H9 (cell line): ENCODE measurements around the gene APOL2. TPM values are rescaled to one million over a fixed set of nuclear protein-coding genes. Genes with fewer than 3 reads are reported as not detected.
A peak's percentile ranks its signal among the peaks of the same experiment; 100 is the strongest.

ENCODE experiments used
- DNase-seq: peaks from one replicate; pipeline ENCODE4 v3.0.0-alpha.2; 2017
- H2AFZ ChIP-seq: one replicate; pipeline ENCODE4 v1.6.1; 2013; ENCODE audit warnings: mild to moderate bottlenecking, low read length, control low read depth, moderate library complexity
- H2AK5ac ChIP-seq: 2 replicates; pipeline ENCODE4 v1.6.1; 2013; ENCODE audit warnings: low read length, control low read depth, mixed read lengths; ENCODE audit not compliant: insufficient read length
- H2BK120ac ChIP-seq: one replicate; pipeline ENCODE4 v1.6.1; 2013; ENCODE audit warnings: low read depth, mild to moderate bottlenecking, low read length, control low read depth, inconsistent platforms; ENCODE audit not compliant: poor library complexity, severe bottlenecking
- H2BK12ac ChIP-seq: 2 replicates; pipeline ENCODE4 v1.6.1; 2013; ENCODE audit warnings: low read length, control low read depth, mixed read lengths, low read depth; ENCODE audit not compliant: insufficient read length
- H2BK15ac ChIP-seq: 2 replicates; pipeline ENCODE4 v1.6.1; 2013; ENCODE audit warnings: low read depth, low read length, control low read depth
- H2BK20ac ChIP-seq: one replicate; pipeline ENCODE4 v1.6.1; 2013; ENCODE audit warnings: low read depth, mild to moderate bottlenecking, low read length, control low read depth, inconsistent platforms; ENCODE audit not compliant: poor library complexity, severe bottlenecking
- H2BK5ac ChIP-seq: 2 replicates; pipeline ENCODE4 v1.6.1; 2013; ENCODE audit warnings: low read length, control low read depth, mixed read lengths; ENCODE audit not compliant: insufficient read length
- H3K14ac ChIP-seq: 2 replicates; pipeline ENCODE4 v1.6.1; 2013; ENCODE audit warnings: low read length, control low read depth; ENCODE audit not compliant: insufficient read depth
- H3K18ac ChIP-seq: 2 replicates; pipeline ENCODE4 v1.6.1; 2013; ENCODE audit warnings: low read depth, mild to moderate bottlenecking, mixed read lengths, low read length, control low read depth; ENCODE audit not compliant: insufficient read length
- H3K23ac ChIP-seq: 2 replicates; pipeline ENCODE4 v1.6.1; 2013; ENCODE audit warnings: low read length, control low read depth, mixed read lengths, low read depth; ENCODE audit not compliant: insufficient read length
- H3K23me2 ChIP-seq: 2 replicates; pipeline ENCODE4 v1.6.1; 2013; ENCODE audit warnings: low read depth, mild to moderate bottlenecking, mixed read lengths, low read length, control low read depth; ENCODE audit not compliant: insufficient read length, poor library complexity, severe bottlenecking
- H3K27ac ChIP-seq: 2 replicates; pipeline ENCODE4 v1.5.1; 2013; ENCODE audit warnings: low read length, control low read depth, mixed read lengths, low read depth; ENCODE audit not compliant: insufficient read length
- H3K27me3 ChIP-seq: 2 replicates; pipeline ENCODE4 v1.6.1; 2013; ENCODE audit warnings: low read length, control low read depth, inconsistent platforms; ENCODE audit not compliant: insufficient read depth
- H3K4ac ChIP-seq: 2 replicates; pipeline ENCODE4 v1.6.1; 2013; ENCODE audit warnings: low read depth, mild to moderate bottlenecking, control low read depth, inconsistent platforms, low read length, moderate library complexity
- H3K4me1 ChIP-seq: 2 replicates; pipeline ENCODE4 v1.6.1; 2013; ENCODE audit warnings: low read length, control low read depth, inconsistent platforms; ENCODE audit not compliant: insufficient read depth
- H3K4me2 ChIP-seq: 2 replicates; pipeline ENCODE4 v1.6.1; 2013; ENCODE audit warnings: low read length, control low read depth, mixed read lengths; ENCODE audit not compliant: insufficient read length, insufficient read depth
- H3K56ac ChIP-seq: 2 replicates; pipeline ENCODE4 v1.6.1; 2013; ENCODE audit warnings: low read depth, mild to moderate bottlenecking, mixed read lengths, low read length, control low read depth; ENCODE audit not compliant: insufficient read length
- H3K79me1 ChIP-seq: 2 replicates; pipeline ENCODE4 v1.6.1; 2013; ENCODE audit warnings: low read depth, mild to moderate bottlenecking, moderate library complexity, low read length, control low read depth, inconsistent platforms; ENCODE audit not compliant: insufficient read depth, poor library complexity, severe bottlenecking
- H3K79me2 ChIP-seq: 2 replicates; pipeline ENCODE4 v1.6.1; 2013; ENCODE audit warnings: low read length, control low read depth, inconsistent platforms; ENCODE audit not compliant: insufficient read depth
- H3K9ac ChIP-seq: 2 replicates; pipeline ENCODE4 v1.6.1; 2013; ENCODE audit warnings: low read length, control low read depth, mixed read lengths; ENCODE audit not compliant: insufficient read length; ENCODE audit errors: extremely low read depth
- H3K9me3 ChIP-seq: one replicate; pipeline ENCODE4 v1.6.1; 2013; ENCODE audit warnings: low read depth, low read length, inconsistent platforms; ENCODE audit not compliant: control insufficient read depth
- H3T11ph ChIP-seq: one replicate; pipeline ENCODE4 v1.6.1; 2013; ENCODE audit warnings: mild to moderate bottlenecking, low read length, control low read depth, inconsistent platforms
- H4K20me1 ChIP-seq: one replicate; pipeline ENCODE4 v1.6.1; 2013; ENCODE audit not compliant: control insufficient read depth, insufficient read length, insufficient read depth
- H4K5ac ChIP-seq: 2 replicates; pipeline ENCODE4 v1.6.1; 2013; ENCODE audit warnings: low read depth, mild to moderate bottlenecking, mixed read lengths, low read length, control low read depth; ENCODE audit not compliant: insufficient read length
- H4K8ac ChIP-seq: replicated peaks from 2 replicates; pipeline ENCODE4 v1.6.1; 2013; ENCODE audit warnings: low read length, control low read depth, mixed read lengths, low read depth; ENCODE audit not compliant: insufficient read length
- H4K91ac ChIP-seq: 2 replicates; pipeline ENCODE4 v1.6.1; 2013; ENCODE audit warnings: low read depth, mild to moderate bottlenecking, moderate library complexity, mixed read lengths, low read length, control low read depth; ENCODE audit not compliant: insufficient read length
- H3K27ac Mint-ChIP-seq, 3 experiments: 2 replicates in 2 of 3; 3 replicates in 1 of 3; pipeline ENCODE4 v1.8.0; 2020 to 2021; ENCODE audit warnings: mixed read lengths in 3 of 3, mild to moderate bottlenecking in 1 of 3, moderate library complexity in 1 of 3
- H3K27me3 Mint-ChIP-seq: 2 replicates; pipeline ENCODE4 v1.8.0; 2021; ENCODE audit warnings: low read depth, mild to moderate bottlenecking, moderate library complexity, mixed read lengths
- H3K36me3 Mint-ChIP-seq, 3 experiments: 2 replicates in 2 of 3; 3 replicates in 1 of 3; pipeline ENCODE4 v1.8.0; 2020 to 2021; ENCODE audit warnings: low read depth in 3 of 3, mixed read lengths in 3 of 3; ENCODE audit not compliant: insufficient read depth in 1 of 3
- H3K4me1 Mint-ChIP-seq, 2 experiments: 2 replicates each; pipeline ENCODE4 v1.8.0; 2020; ENCODE audit warnings: mixed read lengths in 2 of 2
- H3K4me3 Mint-ChIP-seq, 2 experiments: 2 replicates in 1 of 2; 3 replicates in 1 of 2; pipeline ENCODE4 v1.8.0; 2020 to 2021; ENCODE audit warnings: mild to moderate bottlenecking in 2 of 2, mixed read lengths in 2 of 2, moderate library complexity in 1 of 2
- H3K9me3 Mint-ChIP-seq, 2 experiments: 2 replicates in 1 of 2; 3 replicates in 1 of 2; pipeline ENCODE4 v1.8.0; 2020; ENCODE audit warnings: mild to moderate bottlenecking in 2 of 2, mixed read lengths in 2 of 2, moderate library complexity in 1 of 2
- WGBS: extraction: QIAGEN DNeasy Blood & Tissue Kit; methylation state at CpG from one replicate; pipeline ENCODE4 v1.1.7; 2013; ENCODE audit warnings: missing lambda C conversion rate, low lambda C conversion rate, mixed read lengths; ENCODE audit not compliant: insufficient read length; ENCODE audit errors: extremely low coverage; 5-methylcytosine and 5-hydroxymethylcytosine counted together
- total RNA-seq: library from RNA; stranded (reverse); gene quantifications from 2 replicates; pipeline ENCODE4 v1.2.1, GENCODE V29; 2021
- TF ChIP-seq, protein P1 (sequence below): fragments of 200-600 bp; sonication (generic); conservative IDR thresholded peaks from 3 replicates; pipeline ENCODE4 v1.8.0; 2021; ENCODE audit warnings: antibody characterized with exemption, mild to moderate bottlenecking

APOL2 gene
- total RNA-seq, 1 experiment from 2014 or later: 15.6 TPM

- H2AFZ ChIP-seq: no peak overlapping the region
- no peaks in the 10 kb centered on the region for H3K79me2 ChIP-seq
- Mint-ChIP-seq H3K4me3 (peak overlapping the region in 1 of 2 experiments; percentile 54; a peak in 1 of 5 replicates), H3K36me3 (peaks cover 0 to 2% (median 2%) of the 10 kb centered on the region in 3 experiments; a peak in 1 of 7 replicates), H3K27ac (no peak overlapping the region), H3K9me3 (no peaks in the 10 kb centered on the region; a peak in 1 of 5 replicates), H3K27me3 (peaks cover 8% of the 10 kb centered on the region), H3K4me1 (peaks cover 20% of the 10 kb centered on the region in 2 experiments)
- H4K5ac ChIP-seq: no peak overlapping the region
- peak; percentile 54 for DNase-seq
- no peaks in the 10 kb centered on the region for H3K79me1 ChIP-seq
- no peak overlapping the region for H3K14ac ChIP-seq
- H2BK120ac ChIP-seq: no peak overlapping the region
- no peak overlapping the region for H4K91ac ChIP-seq
- no peak overlapping the region for H2BK15ac ChIP-seq
- no peak overlapping the region for H3K18ac ChIP-seq
- H4K8ac ChIP-seq: no peak overlapping the region
- H4K20me1 ChIP-seq: no peaks in the 10 kb centered on the region
- no peak overlapping the region for H3T11ph ChIP-seq
- H3K27ac ChIP-seq: no peak overlapping the region
- no peak overlapping the region for H2BK20ac ChIP-seq
- no peak overlapping the region for H3K23ac ChIP-seq
- no peak overlapping the region for H3K56ac ChIP-seq
- H2BK5ac ChIP-seq: no peak overlapping the region
- H3K27me3 ChIP-seq: no peaks in the 10 kb centered on the region
- TF ChIP-seq, protein P1, sequence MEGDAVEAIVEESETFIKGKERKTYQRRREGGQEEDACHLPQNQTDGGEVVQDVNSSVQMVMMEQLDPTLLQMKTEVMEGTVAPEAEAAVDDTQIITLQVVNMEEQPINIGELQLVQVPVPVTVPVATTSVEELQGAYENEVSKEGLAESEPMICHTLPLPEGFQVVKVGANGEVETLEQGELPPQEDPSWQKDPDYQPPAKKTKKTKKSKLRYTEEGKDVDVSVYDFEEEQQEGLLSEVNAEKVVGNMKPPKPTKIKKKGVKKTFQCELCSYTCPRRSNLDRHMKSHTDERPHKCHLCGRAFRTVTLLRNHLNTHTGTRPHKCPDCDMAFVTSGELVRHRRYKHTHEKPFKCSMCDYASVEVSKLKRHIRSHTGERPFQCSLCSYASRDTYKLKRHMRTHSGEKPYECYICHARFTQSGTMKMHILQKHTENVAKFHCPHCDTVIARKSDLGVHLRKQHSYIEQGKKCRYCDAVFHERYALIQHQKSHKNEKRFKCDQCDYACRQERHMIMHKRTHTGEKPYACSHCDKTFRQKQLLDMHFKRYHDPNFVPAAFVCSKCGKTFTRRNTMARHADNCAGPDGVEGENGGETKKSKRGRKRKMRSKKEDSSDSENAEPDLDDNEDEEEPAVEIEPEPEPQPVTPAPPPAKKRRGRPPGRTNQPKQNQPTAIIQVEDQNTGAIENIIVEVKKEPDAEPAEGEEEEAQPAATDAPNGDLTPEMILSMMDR: no peak
- H2AK5ac ChIP-seq: no peak overlapping the region
- no peaks in the 10 kb centered on the region for H3K9me3 ChIP-seq
- no peaks in the 10 kb centered on the region for H3K23me2 ChIP-seq
- no peaks in the 10 kb centered on the region for H3K4me1 ChIP-seq
- no peak overlapping the region for H3K9ac ChIP-seq
- H3K4me2 ChIP-seq: no peak overlapping the region
- no peak overlapping the region for H3K4ac ChIP-seq
- H2BK12ac ChIP-seq: no peak overlapping the region
- no CpG with 5 or more reads among the region's 9 CpGs for WGBS
These were observed 18.8 kb downstream of the APOL2 start for GRCh38 chr22:36220451-36220921.
